ENCODE data around the gene SH3BP2.

GRCh38 chr4:2882341-2882740 lies 89.5 kb downstream of the SH3BP2 start:
- TF ChIP-seq CTCF (IDR thresholded peaks at IDR 0.05) (no peak), EP300 (IDR thresholded peaks at IDR 0.05) (no peak), POLR2A (IDR thresholded peaks at IDR 0.05) (no peak), POLR2AphosphoS5 (IDR thresholded peaks at IDR 0.05) (no peak)
